ENCODE data around the gene SKIC8. TPM values are rescaled to one million over a fixed set of nuclear protein-coding genes. Genes with fewer than 3 reads are reported as not detected.

Gene SKIC8
- total RNA-seq, 3 donors from 2014 or later = 35.4 to 41.7 (median 37.6) TPM

GRCh38 chr15:78284758-78285157, 14.7 kb downstream of the SKIC8 start:
- H3K36me3 ChIP-seq (ENCODE audit: low read depth) = no peaks in the 10 kb centered on the region
- ATAC-seq = no peak
- intact Hi-C loops (cut with DNase I, micrococcal nuclease) = no loop called here
- no peaks in the 10 kb centered on the region for H3K4me1 ChIP-seq (ENCODE audit: low read depth)
- no peak overlapping the region for H3K4me3 ChIP-seq
- H3K9me3 ChIP-seq = no peaks in the 10 kb centered on the region
- TF ChIP-seq CTCF (IDR thresholded peaks at IDR 0.05) = no peak
- DNase-seq = no peak

- no peak for DNase-seq
- no peaks in the 10 kb centered on the region for H3K4me1 ChIP-seq (ENCODE audit: low read depth)
- ATAC-seq = no peak
- H3K9me3 ChIP-seq = no peaks in the 10 kb centered on the region
- TF ChIP-seq CTCF (IDR thresholded peaks at IDR 0.05) = no peak
- no peaks in the 10 kb centered on the region for H3K36me3 ChIP-seq (ENCODE audit: low read depth)
- intact Hi-C loops (cut with DNase I, micrococcal nuclease) = no loop called here
- H3K4me3 ChIP-seq = no peak overlapping the region
These were observed 17.1 kb downstream of the SKIC8 start for GRCh38 chr15:78282324-78282723.

GRCh38 chr15:78280319-78281072, 18.9 kb downstream of the SKIC8 start:
- H3K9me3 ChIP-seq = no peaks in the 10 kb centered on the region
- no peaks in the 10 kb centered on the region for H3K4me1 ChIP-seq (ENCODE audit: low read depth)
- intact Hi-C loops (cut with DNase I, micrococcal nuclease) = no loop called here
- no peak for TF ChIP-seq CTCF (IDR thresholded peaks at IDR 0.05)
- no peak for DNase-seq
- H3K4me3 ChIP-seq = no peak overlapping the region
- H3K36me3 ChIP-seq (ENCODE audit: low read depth) = no peaks in the 10 kb centered on the region
- no peak for ATAC-seq

GRCh38 chr15:78276064-78276943, 23.1 kb downstream of the SKIC8 start:
- ATAC-seq (no peak), DNase-seq (no peak)
- no peak for TF ChIP-seq CTCF (IDR thresholded peaks at IDR 0.05)
- H3K36me3 ChIP-seq (ENCODE audit: low read depth) = peaks cover 4% of the 10 kb centered on the region
- intact Hi-C loops (cut with DNase I, micrococcal nuclease) = no loop called here
- no peaks in the 10 kb centered on the region for H3K9me3 ChIP-seq
- no peak overlapping the region for H3K4me3 ChIP-seq
- no peaks in the 10 kb centered on the region for H3K4me1 ChIP-seq (ENCODE audit: low read depth)

- Histone ChIP-seq H3K9me3 (no peaks in the 10 kb centered on the region), H3K4me1 (ENCODE audit: low read depth) (no peaks in the 10 kb centered on the region), H3K36me3 (ENCODE audit: low read depth) (peaks cover 4% of the 10 kb centered on the region), H3K4me3 (no peak overlapping the region)
- DNase-seq (no peak), ATAC-seq (no peak)
- no peak for TF ChIP-seq CTCF (IDR thresholded peaks at IDR 0.05)
- intact Hi-C loops (cut with DNase I, micrococcal nuclease) = no loop called here
These were observed 24.4 kb downstream of the SKIC8 start for GRCh38 chr15:78274994-78275393.
